ENCODE results near the gene FOXP3.

DNA sequence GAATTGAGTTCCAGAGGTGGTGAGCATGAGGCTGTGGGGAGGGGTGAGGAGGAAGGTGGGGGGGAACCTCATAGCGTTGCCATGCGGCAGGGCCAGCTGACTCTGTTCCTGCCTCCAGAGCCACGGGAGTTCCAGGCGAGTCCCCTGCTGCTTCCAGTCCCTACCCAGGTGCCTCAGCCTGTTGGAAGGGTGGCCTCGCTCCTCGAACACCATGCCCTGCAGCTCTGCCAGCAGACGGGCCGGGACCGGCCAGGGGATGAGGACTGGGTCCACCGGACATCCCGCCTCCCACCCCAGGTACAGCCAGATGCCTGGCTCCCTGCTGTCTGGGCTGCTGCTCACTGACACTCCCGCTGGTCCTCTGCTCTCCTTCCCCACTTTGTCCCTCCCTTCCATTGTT lies 21.3 kb downstream of the FOXP3 start:
- no peak for TF ChIP-seq POLR2AphosphoS5 (IDR thresholded peaks at IDR 0.05)
- no peak for TF ChIP-seq POLR2A (IDR thresholded peaks at IDR 0.05)

Measured in transverse colon (tissue), 3 donors.